ENCODE data around the gene NALCN.

GRCh38 chr13:101308247-101309013 lies 107.9 kb downstream of the NALCN start:
- TF ChIP-seq GATA2 (IDR thresholded peaks at IDR 0.05; ENCODE audit: low read depth, low read length), result no peak
- TF ChIP-seq GATA3 (IDR thresholded peaks at IDR 0.05; ENCODE audit: low read depth, low read length), result no peak
